Fibroblast of lung (primary cell): ENCODE results near the gene TP73. TPM values are rescaled to one million over a fixed set of nuclear protein-coding genes. Genes with fewer than 3 reads are reported as not detected.

Experiments
- DNase-seq, 2 donors: peaks; one replicate each; pipeline versions ENCODE4 v3.0.0 to v3.0.0-alpha.2; 2010; ENCODE audit warnings: low read depth in 2 of 2
- H2AFZ ChIP-seq: 2 replicates; pipeline ENCODE4 v1.5.1; 2012; ENCODE audit warnings: low read length, control low read depth, inconsistent platforms
- H3K27ac ChIP-seq: 2 replicates; pipeline ENCODE4 v1.5.1; 2011; ENCODE audit warnings: low read length, control low read depth; ENCODE audit not compliant: insufficient read depth
- H3K27me3 ChIP-seq: 2 replicates; pipeline ENCODE4 v1.5.1; 2011; ENCODE audit warnings: mild to moderate bottlenecking, low read length; ENCODE audit not compliant: control insufficient read depth, insufficient read depth
- H3K36me3 ChIP-seq: 2 replicates; pipeline ENCODE4 v1.5.1; 2011; ENCODE audit warnings: low read length; ENCODE audit not compliant: control insufficient read depth, insufficient read depth
- H3K4me1 ChIP-seq: 2 replicates; pipeline ENCODE4 v1.5.1; 2011; ENCODE audit warnings: low read length; ENCODE audit not compliant: control insufficient read depth, insufficient read depth; ENCODE audit errors: extremely low read depth
- H3K4me2 ChIP-seq: 2 replicates; pipeline ENCODE4 v1.5.1; 2011; ENCODE audit warnings: low read length, control low read depth; ENCODE audit not compliant: insufficient read depth; ENCODE audit errors: extremely low read depth
- H3K4me3 ChIP-seq, 4 experiments: fragments of 200-600 bp in 1 of 4; sonication (generic) in 1 of 4; replicated peaks in 1 of 4; 2 replicates each; pipeline ENCODE4 v1.5.1; 2011 to 2016; ENCODE audit warnings: low read length in 4 of 4, low read depth in 3 of 4, mild to moderate bottlenecking in 3 of 4, control low read depth in 2 of 4, inconsistent platforms in 1 of 4, mixed read lengths in 1 of 4; ENCODE audit not compliant: insufficient read depth in 1 of 4; ENCODE audit errors: control extremely low read depth in 1 of 4
- H3K79me2 ChIP-seq: 2 replicates; pipeline ENCODE4 v1.5.1; 2012; ENCODE audit warnings: mild to moderate bottlenecking, low read length, inconsistent platforms; ENCODE audit not compliant: control insufficient read depth, insufficient read depth
- H3K9ac ChIP-seq: 2 replicates; pipeline ENCODE4 v1.5.1; 2011; ENCODE audit warnings: mild to moderate bottlenecking, low read length, control low read depth; ENCODE audit not compliant: insufficient read depth
- H3K9me3 ChIP-seq: 2 replicates; pipeline ENCODE4 v1.5.1; 2012; ENCODE audit warnings: low read depth, low read length; ENCODE audit not compliant: control insufficient read depth, insufficient read depth
- H4K20me1 ChIP-seq: 2 replicates; pipeline ENCODE4 v1.5.1; 2011; ENCODE audit warnings: low read length; ENCODE audit not compliant: control insufficient read depth, insufficient read depth; ENCODE audit errors: extremely low read depth
- EZH2 ChIP-seq: IDR thresholded peaks from 2 replicates; pipeline ENCODE4 v1.5.1; 2012; ENCODE audit warnings: low read length, control low read depth, mild to moderate bottlenecking; ENCODE audit errors: missing control alignments
- polyA plus RNA-seq, 2 donors: library from polyadenylated mRNA; depleted of rRNA in 1 of 2; stranded (reverse) in 1 of 2; unstranded in 1 of 2; fragments of >200 nt; gene quantifications; 2 replicates each; pipeline ENCODE4 v1.2.1, GENCODE V29; 2011 to 2012; ENCODE audit warnings: missing spikeins in 1 of 2
- total RNA-seq: library from RNA; depleted of rRNA; stranded (reverse); fragments of >200 nt; gene quantifications from 2 replicates; pipeline ENCODE4 v1.2.1, GENCODE V29; 2014
- TF ChIP-seq, protein P1 (sequence below), 2 donors: IDR thresholded peaks in 1 of 2; conservative IDR thresholded peaks in 1 of 2; 1 replicate in 1 of 2; 2 replicates in 1 of 2; pipeline ENCODE4 v1.5.1; 2011 to 2012; ENCODE audit warnings: low read length in 2 of 2, control low read depth in 1 of 2, inconsistent platforms in 1 of 2, low read depth in 1 of 2, mild to moderate bottlenecking in 1 of 2

TP73 gene
- total and polyA plus RNA-seq, 2 donors (not counting 1 experiment from before 2014, with no cell fraction given) = not detected

DNA sequence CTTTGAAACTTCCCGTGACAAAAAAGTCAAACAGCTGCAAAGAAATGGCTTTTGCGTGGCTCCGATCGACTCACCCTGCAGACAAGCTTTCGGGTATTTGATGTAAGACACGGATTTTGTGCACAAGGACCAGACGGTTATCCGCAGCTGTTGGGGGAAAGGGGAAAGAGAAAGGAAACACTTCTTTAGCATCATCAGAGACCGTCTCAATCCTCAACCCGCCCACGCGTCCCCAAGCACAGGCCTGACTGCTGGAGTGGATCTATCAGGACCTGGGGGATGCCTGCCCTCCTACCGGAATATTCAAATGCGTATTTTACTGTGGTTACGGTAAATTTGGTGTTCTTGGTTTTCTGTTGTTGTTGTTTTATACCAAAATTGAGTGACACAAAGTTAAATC, 13.6 kb upstream of the TP73 start:
- H4K20me1 ChIP-seq = no peaks in the 10 kb centered on the region
- H3K36me3 ChIP-seq = peaks cover 12% of the 10 kb centered on the region
- H3K4me1 ChIP-seq = no peaks in the 10 kb centered on the region
- H3K79me2 ChIP-seq = no peaks in the 10 kb centered on the region
- no peak for DNase-seq
- H3K9ac ChIP-seq = no peak overlapping the region
- no peak overlapping the region for H2AFZ ChIP-seq
- no peak for TF ChIP-seq EZH2
- TF ChIP-seq, protein P1, sequence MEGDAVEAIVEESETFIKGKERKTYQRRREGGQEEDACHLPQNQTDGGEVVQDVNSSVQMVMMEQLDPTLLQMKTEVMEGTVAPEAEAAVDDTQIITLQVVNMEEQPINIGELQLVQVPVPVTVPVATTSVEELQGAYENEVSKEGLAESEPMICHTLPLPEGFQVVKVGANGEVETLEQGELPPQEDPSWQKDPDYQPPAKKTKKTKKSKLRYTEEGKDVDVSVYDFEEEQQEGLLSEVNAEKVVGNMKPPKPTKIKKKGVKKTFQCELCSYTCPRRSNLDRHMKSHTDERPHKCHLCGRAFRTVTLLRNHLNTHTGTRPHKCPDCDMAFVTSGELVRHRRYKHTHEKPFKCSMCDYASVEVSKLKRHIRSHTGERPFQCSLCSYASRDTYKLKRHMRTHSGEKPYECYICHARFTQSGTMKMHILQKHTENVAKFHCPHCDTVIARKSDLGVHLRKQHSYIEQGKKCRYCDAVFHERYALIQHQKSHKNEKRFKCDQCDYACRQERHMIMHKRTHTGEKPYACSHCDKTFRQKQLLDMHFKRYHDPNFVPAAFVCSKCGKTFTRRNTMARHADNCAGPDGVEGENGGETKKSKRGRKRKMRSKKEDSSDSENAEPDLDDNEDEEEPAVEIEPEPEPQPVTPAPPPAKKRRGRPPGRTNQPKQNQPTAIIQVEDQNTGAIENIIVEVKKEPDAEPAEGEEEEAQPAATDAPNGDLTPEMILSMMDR (conservative IDR thresholded peaks at IDR 0.05 in 1 of 2, IDR thresholded peaks at IDR 0.05 in 1 of 2; ENCODE audit: low read depth in 1 of 2, low read length in 2 of 2) = no peak
- no peaks in the 10 kb centered on the region for H3K9me3 ChIP-seq
- H3K27ac ChIP-seq = no peak overlapping the region
- no peaks in the 10 kb centered on the region for H3K27me3 ChIP-seq
- no peak overlapping the region for H3K4me3 ChIP-seq
- no peak overlapping the region for H3K4me2 ChIP-seq

DNA sequence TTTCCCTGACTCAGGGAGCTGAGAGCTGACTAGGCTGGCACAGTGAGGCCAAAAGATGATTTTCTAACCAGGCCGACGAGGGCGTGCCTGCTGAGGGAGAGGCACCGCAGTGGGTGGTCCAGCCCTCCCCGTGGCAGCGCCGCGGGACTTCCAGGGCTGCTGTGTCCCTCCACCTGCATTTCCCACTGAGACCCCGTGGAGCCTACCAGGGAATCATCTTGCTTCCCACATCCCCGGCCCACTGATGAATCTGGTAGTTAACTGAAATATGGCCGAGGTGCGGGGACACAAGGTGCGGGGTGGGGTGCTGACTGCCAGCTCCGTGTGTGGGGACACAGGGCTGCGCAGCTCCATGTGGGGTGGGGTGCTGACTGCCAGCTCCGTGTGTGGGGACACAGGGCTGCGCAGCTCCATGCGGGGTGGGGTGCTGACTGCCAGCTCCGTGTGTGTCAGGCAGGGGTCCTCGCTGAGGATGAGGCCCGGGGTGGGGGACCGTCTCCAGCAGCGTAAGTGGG, 12.9 kb upstream of the TP73 start:
- Histone ChIP-seq H2AFZ (no peak overlapping the region), H3K4me3 (no peak overlapping the region), H3K9ac (no peak overlapping the region), H3K79me2 (no peaks in the 10 kb centered on the region), H3K27ac (no peak overlapping the region), H3K4me1 (no peaks in the 10 kb centered on the region), H3K9me3 (no peaks in the 10 kb centered on the region), H4K20me1 (no peaks in the 10 kb centered on the region), H3K36me3 (peaks cover 9% of the 10 kb centered on the region), H3K4me2 (no peak overlapping the region), H3K27me3 (no peaks in the 10 kb centered on the region)
- no peak for DNase-seq
- no peak for TF ChIP-seq EZH2
- TF ChIP-seq, protein P1 (conservative IDR thresholded peaks at IDR 0.05 in 1 of 2, IDR thresholded peaks at IDR 0.05 in 1 of 2; ENCODE audit: low read depth in 1 of 2, low read length in 2 of 2) = no peak

DNA sequence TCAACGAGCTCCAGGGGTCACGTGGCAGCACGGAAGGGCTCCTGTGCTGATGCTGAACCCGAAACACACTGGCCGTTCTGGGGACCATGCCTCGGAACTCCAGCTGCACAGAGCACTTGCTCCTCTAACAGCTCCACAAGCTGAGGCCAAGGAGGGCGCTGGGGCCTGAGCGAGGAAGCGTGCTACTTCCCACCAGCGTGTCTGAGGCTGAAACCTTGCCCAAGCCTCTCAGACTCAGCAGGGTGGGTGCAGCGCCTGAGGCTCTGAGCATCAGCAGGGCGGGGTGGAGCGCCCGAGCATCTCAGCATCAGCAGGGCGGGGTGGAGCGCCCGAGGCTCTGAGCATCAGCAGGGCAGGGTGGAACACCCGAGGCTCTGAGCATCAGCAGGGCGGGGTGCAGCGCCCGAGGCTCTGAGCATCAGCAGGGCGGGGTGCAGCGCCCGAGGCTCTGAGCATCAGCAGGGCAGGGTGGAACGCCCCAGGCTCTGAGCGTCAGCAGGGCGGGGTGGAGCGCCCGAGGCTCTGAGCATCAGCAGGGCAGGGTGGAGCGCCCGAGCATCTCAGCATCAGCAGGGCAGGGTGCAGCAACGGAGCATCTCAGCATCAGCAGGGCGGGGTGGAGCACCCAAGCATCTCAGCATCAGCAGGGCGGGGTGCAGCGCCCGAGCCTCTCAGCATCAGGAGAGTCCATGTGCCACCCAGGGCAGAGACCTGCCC, 12.0 kb upstream of the TP73 start:
- Histone ChIP-seq H3K9me3 (no peaks in the 10 kb centered on the region), H3K36me3 (peaks cover 7% of the 10 kb centered on the region), H3K9ac (no peak overlapping the region), H3K4me2 (no peak overlapping the region), H3K27ac (no peak overlapping the region), H3K27me3 (no peaks in the 10 kb centered on the region), H3K79me2 (no peaks in the 10 kb centered on the region), H2AFZ (no peak overlapping the region), H3K4me1 (no peaks in the 10 kb centered on the region), H3K4me3 (no peak overlapping the region), H4K20me1 (no peaks in the 10 kb centered on the region)
- no peak for DNase-seq
- TF ChIP-seq EZH2 = no peak
- TF ChIP-seq, protein P1 (conservative IDR thresholded peaks at IDR 0.05 in 1 of 2, IDR thresholded peaks at IDR 0.05 in 1 of 2; ENCODE audit: low read depth in 1 of 2, low read length in 2 of 2) = no peak
